NCI-H226 (cell line): ENCODE results near the gene STAT6.
A peak's percentile ranks its signal among the peaks of the same experiment; 100 is the strongest.

Source experiments
- DNase-seq: peaks from one replicate; pipeline ENCODE4 v3.0.0-alpha.2; 2015

The STAT6 gene

GRCh38 chr12:57146092-57146491, 34.9 kb upstream of the STAT6 start:
- DNase-seq, result no peak

- DNase-seq, result no peak
Observed at GRCh38 chr12:57145460-57146059, 34.4 kb upstream of the STAT6 start.

- no peak for DNase-seq
Observed at GRCh38 chr12:57143454-57143853, 32.3 kb upstream of the STAT6 start.

- no peak for DNase-seq
Observed at GRCh38 chr12:57142727-57143126, 31.6 kb upstream of the STAT6 start.

- DNase-seq, result no peak
Observed at GRCh38 chr12:57142121-57142520, 31.0 kb upstream of the STAT6 start.

- no peak for DNase-seq
Observed at GRCh38 chr12:57141249-57141648, 30.1 kb upstream of the STAT6 start.

- DNase-seq, result no peak
Observed at GRCh38 chr12:57139796-57140649, 28.9 kb upstream of the STAT6 start.

GRCh38 chr12:57138526-57139272, 27.5 kb upstream of the STAT6 start:
- no peak for DNase-seq

GRCh38 chr12:57135527-57136326, 24.6 kb upstream of the STAT6 start:
- DNase-seq, result no peak

GRCh38 chr12:57134949-57135348, 23.8 kb upstream of the STAT6 start:
- no peak for DNase-seq

GRCh38 chr12:57133916-57134315, 22.8 kb upstream of the STAT6 start:
- no peak for DNase-seq

GRCh38 chr12:57133013-57133569, 21.9 kb upstream of the STAT6 start:
- DNase-seq, result peak; percentile 29

GRCh38 chr12:57131896-57132744, 21.0 kb upstream of the STAT6 start:
- DNase-seq, result no peak

GRCh38 chr12:57130941-57131340, 19.8 kb upstream of the STAT6 start:
- DNase-seq, result no peak

- no peak for DNase-seq
Observed at GRCh38 chr12:57129889-57130288, 18.7 kb upstream of the STAT6 start.

GRCh38 chr12:57129321-57129842, 18.2 kb upstream of the STAT6 start:
- no peak for DNase-seq

- no peak for DNase-seq
Observed at GRCh38 chr12:57128519-57129247, 17.5 kb upstream of the STAT6 start.

- DNase-seq, result peak; percentile 72
Observed at GRCh38 chr12:57127726-57128518, 16.8 kb upstream of the STAT6 start, which contains the start of gene LRP1. LRP1 (plus strand) TSS chr12:57128483; CDS start chr12:57128965, 482 bp downstream.

GRCh38 chr12:57127101-57127725, 16.1 kb upstream of the STAT6 start:
- no peak for DNase-seq
